GM03348 (cell line): Measurements from ENCODE around the gene OSBPL1A.

Experiments used
- DNase-seq: peaks from one replicate; pipeline ENCODE4 v3.0.0; 2012; ENCODE audit warnings: low spot score

Gene OSBPL1A

DNA sequence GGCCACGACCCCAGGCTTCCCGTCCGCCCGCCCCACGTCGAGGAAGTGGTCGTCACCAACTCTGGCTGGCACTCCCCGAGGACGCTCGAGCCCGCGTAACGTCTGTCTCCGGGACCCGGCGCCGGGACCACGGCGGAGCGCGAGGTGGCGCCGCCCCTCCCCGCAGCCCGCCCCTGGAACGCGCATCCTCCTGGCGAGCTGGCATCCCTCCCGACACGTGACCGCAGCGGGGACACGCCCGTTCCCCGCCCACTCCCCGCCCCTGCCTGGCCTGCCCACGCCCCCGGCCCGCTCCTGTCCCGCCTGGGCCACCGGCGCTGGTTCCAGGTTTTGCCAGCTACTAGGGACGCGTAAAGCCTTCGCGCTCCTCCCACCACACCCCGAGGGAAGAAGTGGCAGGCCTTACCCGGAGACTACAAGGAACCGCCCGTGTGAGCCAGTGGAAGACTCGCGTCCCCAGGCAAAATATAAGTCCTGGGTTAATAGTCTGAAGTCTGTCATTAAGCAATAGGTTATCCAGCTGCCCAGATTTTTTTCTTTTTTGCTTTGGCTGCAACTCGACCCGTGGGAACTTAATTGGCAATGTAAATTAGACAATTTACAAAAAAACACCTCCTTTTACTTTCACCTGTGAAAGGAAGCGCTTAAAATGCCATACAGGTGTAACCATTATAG lies at the start of gene OSBPL1A:
Gene OSBPL1A (minus strand): TSS at position 131 of the 675 bp plus-strand sequence. CDS start 20,291 bp downstream, outside the sequence.
- peak; percentile 98 for DNase-seq

GRCh38 chr18:24446953-24447538 lies 49.4 kb upstream of the OSBPL1A start:
- DNase-seq = no peak

DNA sequence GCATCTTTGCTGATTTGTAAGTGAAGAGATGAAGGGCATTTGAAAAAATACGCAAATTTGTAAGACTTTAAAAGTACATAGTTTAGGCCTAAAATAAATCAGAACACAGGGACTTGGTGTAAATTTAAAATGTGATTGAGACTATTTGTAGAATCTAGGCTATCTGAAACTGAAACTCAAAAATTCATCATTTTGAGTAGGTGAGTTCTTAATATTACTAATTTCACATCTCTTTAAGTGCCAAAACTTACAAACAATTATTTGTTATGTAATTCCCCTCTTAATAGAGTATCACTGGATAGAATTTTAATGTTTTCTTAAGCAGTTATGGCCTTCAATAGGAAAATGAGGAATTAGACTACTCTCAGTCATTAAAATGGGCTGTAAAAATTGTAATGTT lies 48.8 kb upstream of the OSBPL1A start:
- DNase-seq = no peak

DNA sequence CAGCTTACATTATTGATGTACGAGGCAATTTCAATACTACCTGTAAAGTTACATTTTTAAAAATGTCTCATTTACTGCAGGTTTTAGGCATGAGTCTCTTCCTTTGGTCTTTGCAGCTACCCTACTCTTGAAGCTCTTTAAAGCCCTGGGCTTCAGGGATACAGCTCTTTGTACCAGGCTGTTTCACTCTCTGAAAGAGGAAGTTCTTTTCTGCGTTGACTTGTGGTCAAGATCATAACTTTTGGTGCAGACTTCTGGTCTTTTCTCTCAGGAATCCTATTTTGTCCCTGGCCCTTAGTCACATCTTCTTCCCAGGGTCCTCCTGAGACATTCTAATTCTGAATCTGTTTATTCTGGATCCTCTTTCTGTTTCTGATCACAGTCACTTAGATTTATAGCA lies 46.2 kb upstream of the OSBPL1A start:
- no peak for DNase-seq

- DNase-seq = no peak
Observed at GRCh38 chr18:24436939-24437338, 39.3 kb upstream of the OSBPL1A start.

GRCh38 chr18:24432618-24433017 lies 35.0 kb upstream of the OSBPL1A start:
- DNase-seq = no peak

- DNase-seq = no peak
Observed at GRCh38 chr18:24429188-24429587, 31.6 kb upstream of the OSBPL1A start.

GRCh38 chr18:24428709-24429108 lies 31.1 kb upstream of the OSBPL1A start:
- no peak for DNase-seq

DNA sequence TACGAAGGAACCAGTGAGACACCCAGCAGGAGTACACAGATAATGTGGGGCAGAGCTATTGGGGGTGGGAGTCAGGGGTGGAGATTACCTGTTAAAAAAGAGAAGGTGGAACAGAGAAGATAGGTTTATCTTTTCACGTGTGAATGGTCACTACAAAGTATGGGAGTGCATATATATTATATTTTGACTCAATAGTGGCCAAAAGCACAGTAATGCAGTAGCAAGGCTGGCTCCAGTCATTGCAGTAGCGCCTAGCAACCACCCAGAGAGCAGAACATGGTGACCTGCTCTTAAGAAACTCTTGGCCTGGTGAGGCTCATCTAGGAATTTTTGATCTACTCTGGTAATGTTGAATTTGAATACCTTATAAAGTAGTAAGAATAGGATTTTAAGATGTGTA lies 29.9 kb upstream of the OSBPL1A start:
- no peak for DNase-seq

DNA sequence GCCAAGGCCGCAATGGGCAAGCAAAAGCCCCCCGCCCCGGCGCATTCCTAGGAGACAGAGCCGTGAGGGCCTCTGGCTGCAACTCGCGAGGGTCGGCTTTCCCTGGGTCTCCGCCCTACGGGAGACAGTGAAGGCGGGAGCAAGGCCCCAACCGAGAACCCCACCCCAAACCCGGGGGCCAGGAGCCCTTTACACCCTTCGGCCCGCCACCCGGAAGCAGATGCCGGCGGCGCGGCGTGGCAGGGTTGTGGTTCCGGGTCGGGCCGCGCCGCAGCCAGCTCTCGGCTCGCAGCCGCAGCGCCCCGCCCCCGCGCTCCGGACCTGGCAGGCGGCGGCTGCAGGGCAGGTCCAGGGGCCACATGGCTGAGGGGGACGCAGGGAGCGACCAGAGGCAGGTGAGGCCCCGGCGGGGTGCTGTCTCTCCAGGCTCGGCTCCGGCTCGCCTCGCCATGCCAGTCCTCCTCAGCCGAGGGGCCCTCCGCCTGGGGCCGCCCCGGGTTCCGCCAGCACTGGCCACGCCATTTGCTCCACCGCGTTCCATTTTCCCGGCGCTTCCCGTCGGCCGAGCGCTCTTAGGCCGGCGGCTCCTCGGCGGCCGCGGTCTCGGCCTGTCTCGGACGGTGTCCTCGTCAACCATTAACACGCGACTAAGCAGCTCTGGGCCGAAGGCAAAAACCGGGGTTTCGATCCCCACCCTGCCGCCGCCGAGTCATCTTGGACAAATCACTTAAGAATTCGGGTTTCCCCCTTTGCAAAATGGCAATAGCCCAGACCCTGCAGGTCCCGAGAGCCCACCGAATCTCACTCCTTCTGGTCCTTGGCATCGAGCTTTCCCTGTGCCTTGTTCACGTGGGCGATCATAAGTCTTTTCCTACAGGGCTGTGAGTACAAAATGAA lies 29.0 kb upstream of the OSBPL1A start, which contains the start of gene IMPACT:
Gene IMPACT (plus strand): TSS at position 273 of the 897 bp plus-strand sequence. CDS start 87 bp downstream, at position 360.
- peak; percentile 95 for DNase-seq

DNA sequence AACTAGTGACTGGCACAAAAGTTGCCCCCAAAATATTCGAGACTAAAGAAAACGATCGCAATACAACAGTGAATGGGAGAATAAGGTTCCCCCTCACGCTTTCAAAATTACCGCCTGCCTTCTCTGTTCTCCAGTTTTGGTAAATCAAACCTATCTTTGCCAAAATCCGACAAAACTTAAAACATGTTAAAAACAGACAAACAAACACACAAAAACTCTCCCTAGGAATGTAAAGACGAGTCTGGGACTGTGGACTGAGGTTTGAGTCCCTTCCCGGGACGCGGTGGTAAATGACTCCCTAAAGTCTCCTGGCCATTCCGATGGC lies 28.4 kb upstream of the OSBPL1A start:
- DNase-seq = no peak

DNA sequence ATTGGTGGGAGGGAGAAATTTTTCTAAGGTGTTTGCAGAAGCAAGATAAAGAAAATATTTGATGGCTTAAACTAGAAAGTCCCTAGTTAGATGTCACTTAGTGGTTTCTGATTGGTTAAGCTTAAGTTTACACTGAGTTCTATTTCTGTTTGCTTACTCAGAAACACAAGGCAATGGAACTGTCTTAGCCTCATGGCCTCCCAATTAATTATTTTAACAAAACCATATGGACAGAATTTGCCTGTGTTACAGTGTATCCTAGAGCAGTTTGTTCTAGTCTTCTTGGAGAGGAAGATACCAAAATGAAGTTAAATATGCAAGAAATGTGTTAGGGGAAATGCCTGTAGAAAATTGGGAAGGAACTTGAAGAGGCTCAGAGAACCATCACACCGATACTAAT lies 24.2 kb upstream of the OSBPL1A start:
- no peak for DNase-seq

GRCh38 chr18:24420551-24420950 lies 22.9 kb upstream of the OSBPL1A start:
- DNase-seq = no peak

- no peak for DNase-seq
Observed at GRCh38 chr18:24417480-24417879, 19.9 kb upstream of the OSBPL1A start.

- no peak for DNase-seq
Observed at GRCh38 chr18:24414349-24415003, 16.9 kb upstream of the OSBPL1A start.

- DNase-seq = peak; percentile 23
Observed at GRCh38 chr18:24413148-24413547, 15.5 kb upstream of the OSBPL1A start.

DNA sequence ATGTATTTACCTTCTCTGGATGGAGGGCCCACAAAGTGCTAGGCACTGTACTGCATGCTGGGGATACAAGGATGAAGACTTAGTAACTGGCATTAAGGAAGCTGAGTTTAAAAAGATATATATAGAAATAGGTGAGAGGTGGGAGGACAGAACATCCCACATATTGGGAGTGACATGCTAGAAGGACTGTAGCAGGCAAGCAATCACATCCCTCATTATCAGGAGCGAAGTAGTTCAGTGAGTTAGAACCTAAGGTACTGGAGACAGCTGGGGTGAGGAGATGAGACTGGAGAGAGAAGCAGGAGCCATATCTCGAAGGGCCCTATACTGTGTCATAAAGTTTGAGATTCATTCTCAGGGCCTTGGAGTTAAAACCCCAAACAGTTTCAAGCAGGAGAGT lies 10.9 kb upstream of the OSBPL1A start:
- no peak for DNase-seq

DNA sequence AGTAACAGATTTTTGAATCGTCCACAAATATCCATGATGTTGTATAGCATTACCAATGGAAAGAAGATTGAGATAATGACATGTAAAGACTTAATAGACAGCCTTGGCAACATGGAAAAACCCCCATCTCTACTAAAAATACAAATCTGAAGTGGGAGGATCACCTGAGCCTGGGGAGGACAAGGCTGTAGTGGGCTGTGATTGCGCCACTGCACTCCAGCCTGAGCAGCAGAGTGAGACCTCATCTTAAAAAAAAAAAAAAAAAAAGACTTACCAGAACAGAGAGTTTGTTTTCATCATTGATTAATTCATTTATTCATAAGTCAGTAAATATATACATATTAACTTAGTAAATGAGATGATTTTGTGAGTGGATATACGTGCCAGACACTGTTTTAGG lies 7.0 kb upstream of the OSBPL1A start:
- DNase-seq = no peak

DNA sequence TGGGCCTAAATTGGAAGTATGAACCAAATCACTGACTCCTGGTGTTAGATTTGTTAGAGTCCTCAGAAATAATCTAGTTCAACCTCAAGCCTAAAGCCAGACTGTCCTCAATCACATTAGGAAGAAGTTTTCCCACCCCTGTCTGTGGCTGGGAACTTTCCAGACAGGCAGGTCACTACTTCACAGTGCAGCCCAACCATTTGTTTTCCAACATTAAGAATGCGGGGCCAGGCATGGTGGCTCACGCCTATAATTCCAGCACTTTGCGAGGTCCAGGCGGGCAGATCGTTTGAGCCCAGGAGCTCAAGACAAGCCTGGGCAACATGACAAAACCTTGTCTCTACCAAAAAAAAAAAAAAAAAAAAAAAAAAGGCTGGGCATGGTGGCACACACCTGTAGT lies 5.5 kb upstream of the OSBPL1A start:
- DNase-seq = no peak

GRCh38 chr18:24402209-24402785 lies 4.7 kb upstream of the OSBPL1A start:
- DNase-seq = no peak

- no peak for DNase-seq
Observed at GRCh38 chr18:24400587-24400986, 3.0 kb upstream of the OSBPL1A start.

DNA sequence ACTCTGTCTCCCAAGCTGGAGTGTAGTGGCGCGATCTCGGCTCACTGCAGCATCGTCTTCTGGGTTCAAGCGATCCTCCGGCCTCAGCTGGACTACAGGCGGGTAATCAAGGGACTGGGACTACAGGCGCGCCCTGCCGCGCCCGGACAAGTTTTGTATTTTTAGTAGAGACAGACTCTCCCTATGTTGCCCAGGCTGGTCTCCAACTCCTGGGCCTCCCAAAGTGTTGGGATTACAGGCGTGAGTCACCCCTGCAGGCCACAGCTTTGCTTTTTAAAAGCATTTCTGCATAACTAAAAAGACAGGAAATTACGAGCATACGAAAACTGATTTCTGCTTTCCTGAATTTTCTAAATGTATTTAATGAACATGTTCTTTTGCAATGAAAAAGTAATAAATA lies 916 bp upstream of the OSBPL1A start:
- DNase-seq = no peak
